Measurements from ENCODE around the gene CDK4. TPM values are rescaled to one million over a fixed set of nuclear protein-coding genes. Genes with fewer than 3 reads are reported as not detected.

Gene CDK4
- polyA plus RNA-seq, 1 donor (not counting 4 experiments of a cell fraction or from before 2014, with no cell fraction given) = 146 TPM

DNA sequence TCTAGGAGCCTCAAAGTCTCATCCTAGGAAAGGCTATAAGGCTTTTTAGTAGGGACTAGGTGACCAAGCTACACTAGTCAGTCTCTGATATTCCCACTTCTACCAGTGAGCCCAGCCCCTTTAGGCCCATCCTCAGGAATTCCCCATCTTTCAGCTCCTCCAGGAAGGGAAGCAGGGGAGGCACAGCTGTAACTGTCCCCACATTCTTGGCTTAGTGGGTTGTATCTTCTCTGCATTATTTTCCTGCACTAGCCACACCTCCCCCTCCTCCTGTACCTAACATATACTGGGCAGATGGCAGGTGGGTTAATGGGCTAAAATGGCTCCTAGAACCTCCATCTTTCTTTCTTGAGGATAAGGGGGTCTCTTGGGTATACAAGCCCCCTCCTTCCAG is 15.2 kb upstream of the CDK4 start:
- no peak for TF ChIP-seq EZH2 (IDR thresholded peaks at IDR 0.05; ENCODE audit: low read length)
- TF ChIP-seq, protein P1, sequence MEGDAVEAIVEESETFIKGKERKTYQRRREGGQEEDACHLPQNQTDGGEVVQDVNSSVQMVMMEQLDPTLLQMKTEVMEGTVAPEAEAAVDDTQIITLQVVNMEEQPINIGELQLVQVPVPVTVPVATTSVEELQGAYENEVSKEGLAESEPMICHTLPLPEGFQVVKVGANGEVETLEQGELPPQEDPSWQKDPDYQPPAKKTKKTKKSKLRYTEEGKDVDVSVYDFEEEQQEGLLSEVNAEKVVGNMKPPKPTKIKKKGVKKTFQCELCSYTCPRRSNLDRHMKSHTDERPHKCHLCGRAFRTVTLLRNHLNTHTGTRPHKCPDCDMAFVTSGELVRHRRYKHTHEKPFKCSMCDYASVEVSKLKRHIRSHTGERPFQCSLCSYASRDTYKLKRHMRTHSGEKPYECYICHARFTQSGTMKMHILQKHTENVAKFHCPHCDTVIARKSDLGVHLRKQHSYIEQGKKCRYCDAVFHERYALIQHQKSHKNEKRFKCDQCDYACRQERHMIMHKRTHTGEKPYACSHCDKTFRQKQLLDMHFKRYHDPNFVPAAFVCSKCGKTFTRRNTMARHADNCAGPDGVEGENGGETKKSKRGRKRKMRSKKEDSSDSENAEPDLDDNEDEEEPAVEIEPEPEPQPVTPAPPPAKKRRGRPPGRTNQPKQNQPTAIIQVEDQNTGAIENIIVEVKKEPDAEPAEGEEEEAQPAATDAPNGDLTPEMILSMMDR (optimal IDR thresholded peaks at IDR 0.05 in 1 of 3, IDR thresholded peaks at IDR 0.05 in 1 of 3, conservative IDR thresholded peaks at IDR 0.05 in 1 of 3; ENCODE audit: extremely low read depth in 1 of 3, insufficient read depth in 2 of 3, low read length in 3 of 3) = no peak

DNA sequence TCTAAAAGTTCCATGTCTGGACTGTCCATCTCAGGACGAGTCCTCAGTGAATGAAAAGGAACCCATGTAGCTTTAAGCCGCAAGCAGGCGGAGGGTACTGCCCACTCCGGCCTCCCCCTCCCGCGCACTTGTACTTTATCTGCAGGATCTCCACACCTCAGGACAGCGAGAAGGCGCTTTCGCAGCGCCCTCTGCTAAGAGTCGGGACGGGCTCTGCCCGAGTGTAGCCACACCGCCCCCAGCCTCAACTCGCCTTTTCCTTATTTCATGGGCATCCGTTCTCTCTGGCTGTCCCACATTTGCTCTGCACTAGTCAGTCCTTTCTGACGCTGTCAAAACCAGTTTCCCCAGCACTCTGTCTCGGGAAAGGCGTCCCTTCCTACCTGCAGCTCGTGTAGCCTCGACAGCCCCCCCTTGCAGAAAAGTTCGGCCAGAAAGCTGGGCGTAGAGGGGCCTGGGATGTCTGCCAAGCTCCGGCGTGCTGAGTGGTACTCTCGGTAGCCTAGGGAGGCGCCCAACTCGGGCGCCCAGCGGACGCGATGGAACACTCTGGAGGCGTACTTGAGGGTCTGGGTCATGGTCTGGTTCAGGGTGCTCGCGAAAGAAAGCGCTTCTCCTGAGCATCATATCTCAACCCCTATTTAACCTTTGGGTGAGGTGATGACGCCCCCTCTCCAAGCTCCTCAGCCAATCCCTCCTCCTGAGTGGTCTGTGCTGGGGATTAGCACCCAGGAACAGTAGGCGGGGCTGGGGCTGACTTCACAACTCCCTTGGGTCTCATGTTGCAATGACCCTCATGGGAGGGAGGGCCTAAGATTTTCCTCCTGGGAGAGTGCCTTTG is 14.6 kb upstream of the CDK4 start, which contains the start of gene CYP27B1:
Gene CYP27B1, minus strand, starts transcription at position 615 of the 841 bp plus-strand sequence. Its CDS starts 37 bp downstream, at position 578.
- no peaks in the 10 kb centered on the region for H3K9me1 ChIP-seq (ENCODE audit: control insufficient read depth, extremely low read depth, insufficient read depth, low read length)
- no peak for DNase-seq (ENCODE audit: low read depth, low spot score)
- no peaks in the 10 kb centered on the region for H3K9me3 ChIP-seq (ENCODE audit: control insufficient read depth, low read depth, low read length)
- FAIRE-seq = peak; percentile 59
- no peaks in the 10 kb centered on the region for H3K27me3 ChIP-seq (ENCODE audit: control insufficient read depth, extremely low read depth, insufficient read depth, low read length)
- no peaks in the 10 kb centered on the region for H4K20me1 ChIP-seq (ENCODE audit: control insufficient read depth, extremely low read depth, insufficient read depth, low read length)
- peaks cover 88% of the 10 kb centered on the region for H3K79me2 ChIP-seq (ENCODE audit: control insufficient read depth, insufficient read depth, low read length)
- peak within 1 kb of the TSS; percentile 80 for H3K9ac ChIP-seq (ENCODE audit: control insufficient read depth, extremely low read depth, insufficient read depth, low read length)
- peak within 1 kb of the TSS; percentile 67 for H3K27ac ChIP-seq (ENCODE audit: control insufficient read depth, insufficient read depth, low read length)
- H3K4me1 ChIP-seq (ENCODE audit: control insufficient read depth, extremely low read depth, insufficient read depth, low read length) = peaks cover 42% of the 10 kb centered on the region
- H3K4me2 ChIP-seq (ENCODE audit: control insufficient read depth, extremely low read depth, insufficient read depth, low read depth, low read length) = peak within 1 kb of the TSS; percentile 74
- dilution Hi-C loops (cut with MboI; ENCODE audit: extremely low pct_ligation_motif_present, low sequenced_read_pairs) = no loop called here
- peaks cover 23 to 45% of the 10 kb centered on the region in 2 experiments for H3K36me3 ChIP-seq (ENCODE audit: control insufficient read depth in 2 of 2, extremely low read depth in 1 of 2, insufficient read depth in 2 of 2, low read length in 2 of 2)
- H3K4me3 ChIP-seq (ENCODE audit: control insufficient read depth in 2 of 3, extremely low read depth in 1 of 3, insufficient read depth in 2 of 3, low read depth in 1 of 3, low read length in 3 of 3) = peak within 1 kb of the TSS; percentile 69 to 97 (median 89)
- peak within 1 kb of the TSS; percentile 18 for H2AFZ ChIP-seq (ENCODE audit: control insufficient read depth, low read length)
- TF ChIP-seq, protein P1 (optimal IDR thresholded peaks at IDR 0.05 in 1 of 3, IDR thresholded peaks at IDR 0.05 in 1 of 3, conservative IDR thresholded peaks at IDR 0.05 in 1 of 3; ENCODE audit: extremely low read depth in 1 of 3, insufficient read depth in 2 of 3, low read length in 3 of 3) = no peak
- no peak for TF ChIP-seq EZH2 (IDR thresholded peaks at IDR 0.05; ENCODE audit: low read length)

More for the DNA sequence above, 15.2 kb upstream of the CDK4 start:
- Histone ChIP-seq H3K27ac (ENCODE audit: control insufficient read depth, insufficient read depth, low read length) (peak overlapping the region; percentile 67), H3K36me3 (ENCODE audit: control insufficient read depth in 2 of 2, extremely low read depth in 1 of 2, insufficient read depth in 2 of 2, low read length in 2 of 2) (peaks cover 21 to 40% of the 10 kb centered on the region in 2 experiments), H3K27me3 (ENCODE audit: control insufficient read depth, extremely low read depth, insufficient read depth, low read length) (no peaks in the 10 kb centered on the region), H4K20me1 (ENCODE audit: control insufficient read depth, extremely low read depth, insufficient read depth, low read length) (no peaks in the 10 kb centered on the region), H3K79me2 (ENCODE audit: control insufficient read depth, insufficient read depth, low read length) (peaks cover 88% of the 10 kb centered on the region), H3K4me3 (ENCODE audit: control insufficient read depth in 2 of 3, extremely low read depth in 1 of 3, insufficient read depth in 2 of 3, low read depth in 1 of 3, low read length in 3 of 3) (peak overlapping the region; percentile 69 to 97 (median 89)), H3K4me1 (ENCODE audit: control insufficient read depth, extremely low read depth, insufficient read depth, low read length) (peaks cover 42% of the 10 kb centered on the region), H3K4me2 (ENCODE audit: control insufficient read depth, extremely low read depth, insufficient read depth, low read depth, low read length) (peak overlapping the region; percentile 74), H2AFZ (ENCODE audit: control insufficient read depth, low read length) (no peak overlapping the region), H3K9me1 (ENCODE audit: control insufficient read depth, extremely low read depth, insufficient read depth, low read length) (no peaks in the 10 kb centered on the region), H3K9me3 (ENCODE audit: control insufficient read depth, low read depth, low read length) (no peaks in the 10 kb centered on the region), H3K9ac (ENCODE audit: control insufficient read depth, extremely low read depth, insufficient read depth, low read length) (peak overlapping the region; percentile 80)
- dilution Hi-C loops (cut with MboI; ENCODE audit: extremely low pct_ligation_motif_present, low sequenced_read_pairs) = no loop called here
- FAIRE-seq = no peak
- no peak for DNase-seq (ENCODE audit: low read depth, low spot score)
